SK-N-SH (cell line): ENCODE results near the gene JKAMP. TPM values are rescaled to one million over a fixed set of nuclear protein-coding genes. Genes with fewer than 3 reads are reported as not detected.

Source experiments
- CTCF ChIA-PET: fragments of 300-600, 350-600 bp; formaldehyde crosslinking; extraction: SDS; loops from one replicate; lab custom pipeline; 2021; lab: Yijun Ruan, JAX
- POLR2A ChIA-PET: fragments of 350-600 bp; sonication (Branson Sonifier 250); formaldehyde crosslinking; extraction: SDS; loops from one replicate; lab custom pipeline; 2020; ENCODE audit warnings: antibody characterized with exemption, inconsistent platforms; lab: Yijun Ruan, JAX
- DNase-seq: peaks from one replicate; pipeline ENCODE4 v3.0.0; 2012
- H2AFZ ChIP-seq: fragments of 200-600 bp; sonication (generic); 2 replicates; pipeline ENCODE4 v1.8.1; 2016; ENCODE audit warnings: antibody characterized with exemption, mild to moderate bottlenecking, low read depth
- H3F3A ChIP-seq: fragments of 200-600 bp; sonication (generic); replicated peaks from 2 replicates; pipeline ENCODE3; 2016; ENCODE audit warnings: antibody characterized with exemption, mild to moderate bottlenecking; ENCODE audit not compliant: insufficient read depth
- H3K27ac ChIP-seq, 2 experiments: fragments of 200-500 bp in 1 of 2; fragments of 200-600 bp in 1 of 2; sonication (Bioruptor generic) in 1 of 2; sonication (generic), shearing (Covaris generic) in 1 of 2; 2 replicates each; pipeline versions ENCODE4 v1.5.1 to v1.6.1; 2014 to 2016; ENCODE audit warnings: low read depth in 2 of 2, inconsistent platforms in 1 of 2, low read length in 1 of 2, mild to moderate bottlenecking in 1 of 2, mixed read lengths in 1 of 2
- H3K27me3 ChIP-seq: fragments of 200-600 bp; sonication (generic), shearing (Covaris generic); 2 replicates; pipeline ENCODE4 v1.6.1; 2016; ENCODE audit warnings: mixed run types; ENCODE audit not compliant: insufficient read depth
- H3K36me3 ChIP-seq, 2 experiments: fragments of 200-500 bp in 1 of 2; fragments of 200-600 bp in 1 of 2; sonication (Bioruptor generic) in 1 of 2; sonication (generic) in 1 of 2; replicated peaks in 1 of 2; 2 replicates each; pipeline versions ENCODE3 to v1.5.1; 2014 to 2016; ENCODE audit warnings: low read length in 1 of 2, mild to moderate bottlenecking in 1 of 2; ENCODE audit not compliant: insufficient read depth in 2 of 2, control insufficient read depth in 1 of 2
- H3K4me1 ChIP-seq, 2 experiments: fragments of 200-500 bp in 1 of 2; fragments of 200-600 bp in 1 of 2; sonication (Bioruptor generic) in 1 of 2; sonication (generic), shearing (Covaris generic) in 1 of 2; 2 replicates each; pipeline versions ENCODE4 v1.5.1 to v1.6.1; 2014 to 2016; ENCODE audit warnings: low read depth in 1 of 2, low read length in 1 of 2, mixed run types in 1 of 2; ENCODE audit not compliant: insufficient read depth in 2 of 2, control insufficient read depth in 1 of 2
- H3K4me2 ChIP-seq: fragments of 200-600 bp; sonication (generic), shearing (Covaris generic); 2 replicates; pipeline ENCODE4 v1.6.1; 2017; ENCODE audit warnings: mixed run types
- H3K4me3 ChIP-seq, 2 experiments: fragments of 200-500 bp in 1 of 2; fragments of 200-600 bp in 1 of 2; sonication (Bioruptor generic) in 1 of 2; sonication (generic), shearing (Covaris generic) in 1 of 2; 2 replicates each; pipeline versions ENCODE4 v1.5.1 to v1.8.1; 2014 to 2016; ENCODE audit warnings: low read depth in 2 of 2, inconsistent platforms in 1 of 2, low read length in 1 of 2, mild to moderate bottlenecking in 1 of 2, mixed read lengths in 1 of 2, moderate library complexity in 1 of 2
- H3K79me2 ChIP-seq: fragments of 200-600 bp; sonication (generic); 2 replicates; pipeline ENCODE4 v1.8.1; 2017; ENCODE audit warnings: mild to moderate bottlenecking; ENCODE audit not compliant: insufficient read depth
- H3K9ac ChIP-seq: fragments of 200-600 bp; sonication (generic); 2 replicates; pipeline ENCODE4 v1.6.1; 2017; ENCODE audit warnings: mixed run types
- H3K9me2 ChIP-seq: fragments of 200-600 bp; sonication (generic); 2 replicates; pipeline ENCODE4 v1.6.1; 2017; ENCODE audit warnings: mixed run types
- H3K9me3 ChIP-seq: fragments of 200-600 bp; sonication (generic); 2 replicates; pipeline ENCODE4 v1.6.1; 2017; ENCODE audit warnings: mixed run types, mild to moderate bottlenecking, moderate library complexity
- H4K20me1 ChIP-seq: fragments of 200-600 bp; sonication (generic); 2 replicates; pipeline ENCODE4 v1.6.1; 2017; ENCODE audit warnings: mild to moderate bottlenecking, mixed run types; ENCODE audit not compliant: insufficient read depth
- EP300 ChIP-seq, 2 experiments: IDR thresholded peaks; 2 replicates each; pipeline versions ENCODE4 v1.4.0 to v1.6.1; 2012; ENCODE audit warnings: borderline replicate concordance in 1 of 2, low read depth in 1 of 2, low read length in 1 of 2
- FOXM1 ChIP-seq: IDR thresholded peaks from 2 replicates; pipeline ENCODE4 v1.4.0; 2012; ENCODE audit warnings: low read depth, mild to moderate bottlenecking
- MEF2A ChIP-seq: IDR thresholded peaks from 2 replicates; pipeline ENCODE4 v1.4.0; 2012; ENCODE audit warnings: low read depth, borderline replicate concordance
- NRF1 ChIP-seq: IDR thresholded peaks from 2 replicates; pipeline ENCODE4 v1.6.1; 2012; ENCODE audit warnings: low read depth, mild to moderate bottlenecking, low read length
- RFX5 ChIP-seq: IDR thresholded peaks from 2 replicates; pipeline ENCODE4 v1.6.1; 2012; ENCODE audit warnings: mild to moderate bottlenecking, improper control_type of control experiment, low read length
- SMC3 ChIP-seq: IDR thresholded peaks from 2 replicates; pipeline ENCODE4 v1.6.1; 2012; ENCODE audit warnings: low read depth, low read length, improper control_type of control experiment
- WGBS: methylation state at CpG from one replicate; pipeline ENCODE4 v1.1.6; 2017; ENCODE audit warnings: low lambda C conversion rate; 5-methylcytosine and 5-hydroxymethylcytosine counted together
- polyA plus RNA-seq, 3 experiments: library from polyadenylated mRNA; depleted of rRNA; stranded (reverse); fragments of >200 nt; gene quantifications; 2 replicates each; pipeline ENCODE4 v1.2.3, GENCODE V29; 2012
- TF ChIP-seq, protein P1 (sequence below): IDR thresholded peaks from 2 replicates; pipeline ENCODE4 v1.4.0; 2012; ENCODE audit warnings: low read depth
- TF ChIP-seq, protein P2 (sequence below): fragments of 150-350 bp; IDR thresholded peaks from 2 replicates; pipeline ENCODE4 v1.6.1; 2016; ENCODE audit warnings: mild to moderate bottlenecking, low read depth, low read length
- TF ChIP-seq, protein P3 (sequence below): IDR thresholded peaks from 2 replicates; pipeline ENCODE4; 2012
- TF ChIP-seq, protein P4 (sequence below): IDR thresholded peaks from 2 replicates; pipeline ENCODE4 v1.4.0; 2012; ENCODE audit warnings: low read depth, borderline replicate concordance
- TF ChIP-seq, protein P5 (sequence below): IDR thresholded peaks from 2 replicates; pipeline ENCODE4 v1.4.0; 2012; ENCODE audit warnings: low read depth, borderline replicate concordance
- TF ChIP-seq, protein P6 (sequence below): fragments of 150-350 bp; IDR thresholded peaks from 2 replicates; pipeline ENCODE4 v1.6.1; 2017; ENCODE audit warnings: antibody characterized with exemption, low read length, low read depth, borderline replicate concordance

Gene JKAMP
- polyA plus RNA-seq, 1 of the 3 experiments (the other 2 are of a cell fraction) = 95.4 TPM

DNA sequence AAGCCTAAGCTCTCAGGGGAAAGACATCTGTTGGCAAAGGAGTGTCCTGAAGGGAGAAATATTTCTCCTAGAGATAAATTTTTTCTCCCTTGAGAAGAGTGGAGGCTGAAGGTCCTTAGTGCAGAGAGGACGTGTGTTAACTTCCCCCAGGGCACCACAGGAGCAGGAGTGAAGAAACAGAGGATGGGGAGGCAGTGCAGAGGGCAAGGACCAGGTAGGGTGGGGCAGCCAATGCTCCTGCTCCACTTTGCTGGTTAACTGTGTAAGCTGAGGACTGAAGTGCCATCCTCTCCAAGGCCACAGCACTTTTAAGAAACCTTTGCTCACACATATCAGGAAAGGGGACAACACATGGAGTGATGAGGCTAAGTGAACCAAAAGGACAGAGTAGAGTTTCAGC lies 4.2 kb upstream of the JKAMP start (continued):
- TF ChIP-seq, protein P1, sequence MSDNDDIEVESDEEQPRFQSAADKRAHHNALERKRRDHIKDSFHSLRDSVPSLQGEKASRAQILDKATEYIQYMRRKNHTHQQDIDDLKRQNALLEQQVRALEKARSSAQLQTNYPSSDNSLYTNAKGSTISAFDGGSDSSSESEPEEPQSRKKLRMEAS = no peak
- TF ChIP-seq, protein P2, sequence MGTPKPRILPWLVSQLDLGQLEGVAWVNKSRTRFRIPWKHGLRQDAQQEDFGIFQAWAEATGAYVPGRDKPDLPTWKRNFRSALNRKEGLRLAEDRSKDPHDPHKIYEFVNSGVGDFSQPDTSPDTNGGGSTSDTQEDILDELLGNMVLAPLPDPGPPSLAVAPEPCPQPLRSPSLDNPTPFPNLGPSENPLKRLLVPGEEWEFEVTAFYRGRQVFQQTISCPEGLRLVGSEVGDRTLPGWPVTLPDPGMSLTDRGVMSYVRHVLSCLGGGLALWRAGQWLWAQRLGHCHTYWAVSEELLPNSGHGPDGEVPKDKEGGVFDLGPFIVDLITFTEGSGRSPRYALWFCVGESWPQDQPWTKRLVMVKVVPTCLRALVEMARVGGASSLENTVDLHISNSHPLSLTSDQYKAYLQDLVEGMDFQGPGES = no peak
- TF ChIP-seq, protein P3, sequence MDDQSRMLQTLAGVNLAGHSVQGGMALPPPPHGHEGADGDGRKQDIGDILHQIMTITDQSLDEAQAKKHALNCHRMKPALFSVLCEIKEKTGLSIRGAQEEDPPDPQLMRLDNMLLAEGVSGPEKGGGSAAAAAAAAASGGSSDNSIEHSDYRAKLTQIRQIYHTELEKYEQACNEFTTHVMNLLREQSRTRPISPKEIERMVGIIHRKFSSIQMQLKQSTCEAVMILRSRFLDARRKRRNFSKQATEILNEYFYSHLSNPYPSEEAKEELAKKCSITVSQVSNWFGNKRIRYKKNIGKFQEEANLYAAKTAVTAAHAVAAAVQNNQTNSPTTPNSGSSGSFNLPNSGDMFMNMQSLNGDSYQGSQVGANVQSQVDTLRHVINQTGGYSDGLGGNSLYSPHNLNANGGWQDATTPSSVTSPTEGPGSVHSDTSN = no peak
- TF ChIP-seq, protein P4, sequence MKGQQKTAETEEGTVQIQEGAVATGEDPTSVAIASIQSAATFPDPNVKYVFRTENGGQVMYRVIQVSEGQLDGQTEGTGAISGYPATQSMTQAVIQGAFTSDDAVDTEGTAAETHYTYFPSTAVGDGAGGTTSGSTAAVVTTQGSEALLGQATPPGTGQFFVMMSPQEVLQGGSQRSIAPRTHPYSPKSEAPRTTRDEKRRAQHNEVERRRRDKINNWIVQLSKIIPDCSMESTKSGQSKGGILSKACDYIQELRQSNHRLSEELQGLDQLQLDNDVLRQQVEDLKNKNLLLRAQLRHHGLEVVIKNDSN = no peak

DNA sequence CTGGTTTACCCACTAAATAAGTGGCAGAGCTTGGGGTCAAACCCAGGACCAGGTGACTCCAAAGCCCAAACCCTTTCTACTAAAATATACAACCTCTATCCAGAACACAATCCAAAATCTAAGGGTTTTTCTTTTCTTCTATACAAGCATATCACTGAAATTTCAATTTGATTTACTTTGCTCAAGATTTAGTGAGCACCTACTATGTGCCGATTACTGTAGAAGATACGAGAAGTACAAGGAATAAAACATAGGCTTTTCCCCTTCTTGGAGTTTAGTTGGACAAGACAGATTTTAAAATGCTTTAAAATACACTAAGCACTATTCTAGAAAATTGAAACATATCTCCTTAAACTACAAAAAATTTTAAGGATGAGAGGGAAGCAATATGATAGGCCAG lies 2.9 kb upstream of the JKAMP start:
- peak overlapping the region; percentile 68 to 89; a peak in 3 of 4 replicates for H3K4me3 ChIP-seq

More for the DNA sequence above, 2.9 kb upstream of the JKAMP start:
- Histone ChIP-seq H3K36me3 (peaks cover 29 to 36% of the 10 kb centered on the region in 2 experiments), H2AFZ (no peak overlapping the region), H3K27me3 (no peaks in the 10 kb centered on the region), H3K9ac (peak overlapping the region; percentile 95), H3K79me2 (peaks cover 94% of the 10 kb centered on the region), H3F3A (peaks cover 29% of the 10 kb centered on the region), H3K4me2 (peak overlapping the region; percentile 77), H4K20me1 (0 out of 2 replicates have a peak, but pooled peaks cover 4% of the 10 kb centered on the region), H3K9me3 (no peaks in the 10 kb centered on the region), H3K4me1 (peaks cover 12 to 26% of the 10 kb centered on the region in 2 experiments; a peak in 3 of 4 replicates), H3K27ac (peak overlapping the region in 1 of 2 experiments; percentile 99; a peak in 2 of 4 replicates), H3K9me2 (no peaks in the 10 kb centered on the region)
- ChIA-PET CTCF (no interaction called here), POLR2A (no interaction called here)
- 96% methylated on average over 2 of the region's 2 CpGs for WGBS
- TF ChIP-seq, protein P1 = no peak
- TF ChIP-seq, protein P5, sequence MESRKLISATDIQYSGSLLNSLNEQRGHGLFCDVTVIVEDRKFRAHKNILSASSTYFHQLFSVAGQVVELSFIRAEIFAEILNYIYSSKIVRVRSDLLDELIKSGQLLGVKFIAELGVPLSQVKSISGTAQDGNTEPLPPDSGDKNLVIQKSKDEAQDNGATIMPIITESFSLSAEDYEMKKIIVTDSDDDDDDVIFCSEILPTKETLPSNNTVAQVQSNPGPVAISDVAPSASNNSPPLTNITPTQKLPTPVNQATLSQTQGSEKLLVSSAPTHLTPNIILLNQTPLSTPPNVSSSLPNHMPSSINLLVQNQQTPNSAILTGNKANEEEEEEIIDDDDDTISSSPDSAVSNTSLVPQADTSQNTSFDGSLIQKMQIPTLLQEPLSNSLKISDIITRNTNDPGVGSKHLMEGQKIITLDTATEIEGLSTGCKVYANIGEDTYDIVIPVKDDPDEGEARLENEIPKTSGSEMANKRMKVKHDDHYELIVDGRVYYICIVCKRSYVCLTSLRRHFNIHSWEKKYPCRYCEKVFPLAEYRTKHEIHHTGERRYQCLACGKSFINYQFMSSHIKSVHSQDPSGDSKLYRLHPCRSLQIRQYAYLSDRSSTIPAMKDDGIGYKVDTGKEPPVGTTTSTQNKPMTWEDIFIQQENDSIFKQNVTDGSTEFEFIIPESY = no peak
- TF ChIP-seq FOXM1 = no peak
- TF ChIP-seq RFX5 = no peak
- TF ChIP-seq, protein P6, sequence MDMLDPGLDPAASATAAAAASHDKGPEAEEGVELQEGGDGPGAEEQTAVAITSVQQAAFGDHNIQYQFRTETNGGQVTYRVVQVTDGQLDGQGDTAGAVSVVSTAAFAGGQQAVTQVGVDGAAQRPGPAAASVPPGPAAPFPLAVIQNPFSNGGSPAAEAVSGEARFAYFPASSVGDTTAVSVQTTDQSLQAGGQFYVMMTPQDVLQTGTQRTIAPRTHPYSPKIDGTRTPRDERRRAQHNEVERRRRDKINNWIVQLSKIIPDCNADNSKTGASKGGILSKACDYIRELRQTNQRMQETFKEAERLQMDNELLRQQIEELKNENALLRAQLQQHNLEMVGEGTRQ = no peak
- TF ChIP-seq SMC3 = no peak
- no peak for TF ChIP-seq EP300 (IDR thresholded peaks at IDR 0.05; ENCODE audit: borderline replicate concordance in 1 of 2, low read depth in 1 of 2, low read length in 1 of 2)
- no peak for TF ChIP-seq NRF1
- no peak for TF ChIP-seq MEF2A
- TF ChIP-seq, protein P4 = no peak
- DNase-seq = no peak
